MCF 10A (cell line): ENCODE measurements around the gene ABHD12. TPM values are rescaled to one million over a fixed set of nuclear protein-coding genes. Genes with fewer than 3 reads are reported as not detected.

Source experiments
- total RNA-seq: library from RNA; stranded (reverse); gene quantifications from 2 replicates; pipeline ENCODE4 v1.2.3, GENCODE V29; 2022

The ABHD12 gene
- total RNA-seq, 1 experiment from 2014 or later, result 18.6 TPM

Other genes starting within 250 kb of the ABHD12 start
- 98.0 and 99.5 TPM in 2 replicates for gene ENTPD6, start 195.1 kb downstream of the ABHD12 start, total RNA-seq
- 375 and 435 TPM in 2 replicates for gene PYGB, start 142.8 kb downstream of the ABHD12 start, total RNA-seq
- gene GINS1, start 16.8 kb upstream of the ABHD12 start, total RNA-seq, result 5.2 and 6.0 TPM in 2 replicates
- gene NINL, start 194.7 kb upstream of the ABHD12 start, total RNA-seq, result 1.2 and 1.3 TPM in 2 replicates
- gene NANP, start 233.2 kb upstream of the ABHD12 start, total RNA-seq, result 5.2 and 5.7 TPM in 2 replicates